Endothelial cell of umbilical vein (primary cell): ENCODE results near the gene ZKSCAN2. TPM values are rescaled to one million over a fixed set of nuclear protein-coding genes. Genes with fewer than 3 reads are reported as not detected.

Experiments used
- BruUV-seq: library from RNA; stranded (reverse); fragments of 400-500 nt; replicated peaks from 2 replicates; lab custom pipeline; 2021; lab: Mats Ljungman, UMichigan
- CTCF ChIA-PET: fragments of 300-600, 350-600 bp; sonication (Branson Sonifier 250); formaldehyde crosslinking; loops from one replicate; lab custom pipeline; 2021; ENCODE audit warnings: antibody characterized with exemption, inconsistent platforms; lab: Charles Lee
- POLR2A ChIA-PET: fragments of 300-600, 350-600 bp; sonication (Branson Sonifier 250); formaldehyde crosslinking; loops from one replicate; lab custom pipeline; 2021; ENCODE audit warnings: antibody characterized with exemption, inconsistent platforms; lab: Charles Lee
- DNase-seq: peaks from one replicate; pipeline ENCODE4 v3.0.0-alpha.2; 2011; ENCODE audit warnings: low read depth, low spot score
- FAIRE-seq: peaks from 2 replicates; lab custom pipeline; 2011; peaks lifted over from hg19 to GRCh38; lab: Jason Lieb, UNC
- H2AFZ ChIP-seq: 2 replicates; pipeline ENCODE4 v1.6.0; 2012; ENCODE audit warnings: low read depth, low read length, control low read depth, inconsistent platforms
- H3K27ac ChIP-seq: 2 replicates; pipeline ENCODE4 v1.5.1; 2011; ENCODE audit warnings: low read depth, mild to moderate bottlenecking, control low read depth, low read length, moderate library complexity; ENCODE audit not compliant: insufficient read depth
- H3K27me3 ChIP-seq, 2 experiments: 2 replicates each; pipeline versions ENCODE4 v1.6.0 to v1.6.1; 2011; ENCODE audit warnings: low read length in 2 of 2, mixed read lengths in 1 of 2; ENCODE audit not compliant: control insufficient read depth in 2 of 2, insufficient read depth in 2 of 2
- H3K36me3 ChIP-seq, 2 experiments: 2 replicates in 1 of 2; 3 replicates in 1 of 2; pipeline ENCODE4 v1.5.1; 2011; ENCODE audit warnings: low read length in 2 of 2, mild to moderate bottlenecking in 1 of 2, moderate library complexity in 1 of 2; ENCODE audit not compliant: control insufficient read depth in 2 of 2, insufficient read depth in 2 of 2; ENCODE audit errors: extremely low read depth in 1 of 2
- H3K4me1 ChIP-seq: 3 replicates; pipeline ENCODE4 v1.5.1; 2011; ENCODE audit warnings: mild to moderate bottlenecking, low read length; ENCODE audit not compliant: control insufficient read depth, insufficient read depth; ENCODE audit errors: extremely low read depth
- H3K4me2 ChIP-seq: 2 replicates; pipeline ENCODE4 v1.6.1; 2011; ENCODE audit warnings: low read length, control low read depth, mixed read lengths; ENCODE audit not compliant: insufficient read depth
- H3K4me3 ChIP-seq, 3 experiments: fragments of 200-600 bp in 1 of 3; sonication (generic), shearing (Covaris generic) in 1 of 3; replicated peaks in 1 of 3; 2 replicates each; pipeline ENCODE4 v1.5.1; 2011 to 2016; ENCODE audit warnings: control low read depth in 3 of 3, low read length in 3 of 3, mild to moderate bottlenecking in 2 of 3, inconsistent platforms in 1 of 3, low read depth in 1 of 3, moderate library complexity in 1 of 3; ENCODE audit not compliant: insufficient read depth in 1 of 3
- H3K79me2 ChIP-seq: 2 replicates; pipeline ENCODE4 v1.6.0; 2012; ENCODE audit warnings: low read length, inconsistent platforms; ENCODE audit not compliant: control insufficient read depth, insufficient read depth
- H3K9ac ChIP-seq: replicated peaks from 2 replicates; pipeline ENCODE3; 2011; ENCODE audit warnings: low read length, control low read depth; ENCODE audit not compliant: insufficient read depth; ENCODE audit errors: extremely low read depth
- H3K9me1 ChIP-seq: replicated peaks from 3 replicates; pipeline ENCODE4 v1.6.0; 2011; ENCODE audit warnings: mild to moderate bottlenecking, low read length; ENCODE audit not compliant: control insufficient read depth, insufficient read depth; ENCODE audit errors: extremely low read depth
- H3K9me3 ChIP-seq: replicated peaks from 2 replicates; pipeline ENCODE4 v1.5.1; 2012; ENCODE audit warnings: low read length, inconsistent platforms; ENCODE audit not compliant: control insufficient read depth, insufficient read depth
- H4K20me1 ChIP-seq: replicated peaks from 2 replicates; pipeline ENCODE3; 2011; ENCODE audit warnings: mild to moderate bottlenecking, low read length; ENCODE audit not compliant: control insufficient read depth, insufficient read depth; ENCODE audit errors: extremely low read depth
- EZH2 ChIP-seq: IDR thresholded peaks from 2 replicates; pipeline ENCODE4 v1.6.1; 2012; ENCODE audit warnings: borderline replicate concordance, low read depth, mild to moderate bottlenecking, moderate library complexity, low read length, inconsistent platforms; ENCODE audit not compliant: severe bottlenecking
- FOS ChIP-seq: IDR thresholded peaks from 2 replicates; pipeline ENCODE4 v1.6.1; 2011; ENCODE audit warnings: mild to moderate bottlenecking, low read length, moderate library complexity, borderline replicate concordance; ENCODE audit not compliant: insufficient read depth
- GATA2 ChIP-seq: IDR thresholded peaks from 2 replicates; pipeline ENCODE4 v1.7.0; 2011; ENCODE audit warnings: low read depth, mild to moderate bottlenecking, moderate library complexity, mixed read lengths, low read length; ENCODE audit not compliant: insufficient read length, insufficient read depth
- MYC ChIP-seq: IDR thresholded peaks from one replicate; pipeline ENCODE4 v1.6.1; 2011; ENCODE audit warnings: mild to moderate bottlenecking, low read depth, low read length
- POLR2A ChIP-seq: IDR thresholded peaks from 2 replicates; pipeline ENCODE4 v1.6.1; 2012; ENCODE audit warnings: low read depth, mild to moderate bottlenecking, control low read depth, low read length
- POLR2AphosphoS5 ChIP-seq: IDR thresholded peaks from 2 replicates; pipeline ENCODE4 v1.6.1; 2012; ENCODE audit warnings: low read depth, mild to moderate bottlenecking, control low read depth, low read length, moderate library complexity; ENCODE audit not compliant: insufficient read depth
- dilution Hi-C: fragments of 300-500 bp; cut with MboI; formaldehyde crosslinking; loops from one replicate; pipeline ENCODE4 v1.15.0; 2019; ENCODE audit warnings: low sequenced_read_pairs; ENCODE audit not compliant: extremely low pct_ligation_motif_present
- intact Hi-C: fragments of 100-400 bp; cut with micrococcal nuclease; formaldehyde crosslinking; loops from one replicate; pipeline ENCODE4 v1.10.0; 2022
- polyA plus RNA-seq, 4 experiments: library from polyadenylated mRNA; depleted of rRNA in 3 of 4; stranded (reverse) in 3 of 4; unstranded in 1 of 4; fragments of >200 nt; gene quantifications; 2 replicates each; pipeline versions ENCODE4 v1.2.1 to v1.2.3, GENCODE V29; 2011 to 2012; ENCODE audit warnings: missing spikeins in 1 of 4
- total RNA-seq: library from RNA; stranded (reverse); gene quantifications from 2 replicates; pipeline ENCODE4 v1.2.3, GENCODE V29; 2021
- TF ChIP-seq, protein P1 (sequence below), 2 donors: IDR thresholded peaks; 1 replicate in 1 of 2; 2 replicates in 1 of 2; pipeline ENCODE4 v1.5.1; 2011; ENCODE audit warnings: low read length in 2 of 2, mild to moderate bottlenecking in 2 of 2, moderate library complexity in 2 of 2, control low read depth in 1 of 2, inconsistent platforms in 1 of 2, low read depth in 1 of 2; ENCODE audit not compliant: insufficient read depth in 1 of 2; ENCODE audit errors: extremely low read depth in 1 of 2
- TF ChIP-seq, protein P2 (sequence below): IDR thresholded peaks from 2 replicates; pipeline ENCODE4 v1.6.1; 2011; ENCODE audit not compliant: insufficient read depth, insufficient read length

The ZKSCAN2 gene
- total and polyA plus RNA-seq, 2 donors (not counting 3 experiments of a cell fraction or from before 2014, with no cell fraction given), result 1.4 to 4.7 TPM

DNA sequence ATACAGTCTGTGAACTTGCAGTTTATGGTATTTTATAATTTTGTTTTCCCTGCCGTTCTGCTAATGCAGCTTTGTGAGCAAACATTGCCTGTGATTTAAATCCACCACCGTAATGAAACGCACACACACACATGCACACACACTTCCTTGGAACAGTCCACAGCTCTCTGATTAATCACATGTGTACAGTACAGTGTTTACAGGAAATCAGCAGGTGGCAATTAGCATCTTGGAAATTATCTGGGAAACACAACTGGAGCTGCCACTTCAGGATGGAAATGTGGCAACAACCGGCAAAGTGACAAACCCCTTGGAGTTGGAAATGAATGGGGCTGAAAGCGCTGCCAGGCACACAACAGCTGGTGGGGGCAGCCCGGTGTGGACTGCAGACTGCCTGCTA is 12.9 kb upstream of the ZKSCAN2 start:
- BruUV-seq, result no TSS peak
- ChIA-PET POLR2A (no interaction called here), CTCF (interaction anchor here (2.7 kb wide), 1 partner anchor 10 kb away, joined by 11 read pairs; no protein-coding TSS in a partner anchor)
- intact Hi-C loops (no loop called here), dilution Hi-C loops (no loop called here)
- Histone ChIP-seq H3K9me1 (no peaks in the 10 kb centered on the region), H4K20me1 (no peaks in the 10 kb centered on the region), H3K36me3 (no peaks in the 10 kb centered on the region), H3K9me3 (no peaks in the 10 kb centered on the region), H3K27ac (no peak overlapping the region), H3K79me2 (no peaks in the 10 kb centered on the region), H3K4me1 (no peaks in the 10 kb centered on the region), H3K27me3 (no peaks in the 10 kb centered on the region), H3K4me3 (no peak overlapping the region), H3K9ac (no peak overlapping the region), H2AFZ (no peak overlapping the region), H3K4me2 (no peak overlapping the region)
- TF ChIP-seq, protein P1, sequence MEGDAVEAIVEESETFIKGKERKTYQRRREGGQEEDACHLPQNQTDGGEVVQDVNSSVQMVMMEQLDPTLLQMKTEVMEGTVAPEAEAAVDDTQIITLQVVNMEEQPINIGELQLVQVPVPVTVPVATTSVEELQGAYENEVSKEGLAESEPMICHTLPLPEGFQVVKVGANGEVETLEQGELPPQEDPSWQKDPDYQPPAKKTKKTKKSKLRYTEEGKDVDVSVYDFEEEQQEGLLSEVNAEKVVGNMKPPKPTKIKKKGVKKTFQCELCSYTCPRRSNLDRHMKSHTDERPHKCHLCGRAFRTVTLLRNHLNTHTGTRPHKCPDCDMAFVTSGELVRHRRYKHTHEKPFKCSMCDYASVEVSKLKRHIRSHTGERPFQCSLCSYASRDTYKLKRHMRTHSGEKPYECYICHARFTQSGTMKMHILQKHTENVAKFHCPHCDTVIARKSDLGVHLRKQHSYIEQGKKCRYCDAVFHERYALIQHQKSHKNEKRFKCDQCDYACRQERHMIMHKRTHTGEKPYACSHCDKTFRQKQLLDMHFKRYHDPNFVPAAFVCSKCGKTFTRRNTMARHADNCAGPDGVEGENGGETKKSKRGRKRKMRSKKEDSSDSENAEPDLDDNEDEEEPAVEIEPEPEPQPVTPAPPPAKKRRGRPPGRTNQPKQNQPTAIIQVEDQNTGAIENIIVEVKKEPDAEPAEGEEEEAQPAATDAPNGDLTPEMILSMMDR (IDR thresholded peaks at IDR 0.05; ENCODE audit: extremely low read depth in 1 of 2, insufficient read depth in 1 of 2, low read depth in 1 of 2, low read length in 2 of 2), result no peak
- TF ChIP-seq GATA2 (no peak), POLR2A (no peak), FOS (no peak), MYC (no peak), POLR2AphosphoS5 (no peak), EZH2 (no peak)
- TF ChIP-seq, protein P2, sequence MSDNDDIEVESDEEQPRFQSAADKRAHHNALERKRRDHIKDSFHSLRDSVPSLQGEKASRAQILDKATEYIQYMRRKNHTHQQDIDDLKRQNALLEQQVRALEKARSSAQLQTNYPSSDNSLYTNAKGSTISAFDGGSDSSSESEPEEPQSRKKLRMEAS, result no peak
- FAIRE-seq (no peak), DNase-seq (no peak)
